ENCODE results near the gene GOLGA7B. TPM values are rescaled to one million over a fixed set of nuclear protein-coding genes. Genes with fewer than 3 reads are reported as not detected.

The GOLGA7B gene
- total RNA-seq, 2 donors from 2014 or later: 1.8 to 2.8 TPM

- peak; percentile 77 to 90 for ATAC-seq
- no peaks in the 10 kb centered on the region for H3K9me3 Mint-ChIP-seq
- H3K4me1 Mint-ChIP-seq (ENCODE audit: low read depth in 2 of 2): peaks cover 17 to 26% of the 10 kb centered on the region in 2 donors
Measured at GRCh38 chr10:97882142-97883091, 32.8 kb downstream of the GOLGA7B start.

GRCh38 chr10:97883092-97883485, 33.4 kb downstream of the GOLGA7B start:
- peak in 1 of 2 donors; percentile 5 for ATAC-seq
- Mint-ChIP-seq H3K36me3 (no peaks in the 10 kb centered on the region), H3K4me3 (peak overlapping the region; percentile 68), H3K9me3 (no peaks in the 10 kb centered on the region), H3K27me3 (peaks cover 9 to 10% of the 10 kb centered on the region in 2 donors), H3K27ac (peak overlapping the region; percentile 45 to 55), H3K4me1 (ENCODE audit: low read depth in 2 of 2) (peaks cover 17 to 26% of the 10 kb centered on the region in 2 donors)
- no peak for DNase-seq (ENCODE audit: low spot score)

More at GRCh38 chr10:97882142-97883091, 32.8 kb downstream of the GOLGA7B start:
- Mint-ChIP-seq H3K36me3 (no peaks in the 10 kb centered on the region), H3K27me3 (peaks cover 9 to 10% of the 10 kb centered on the region in 2 donors), H3K27ac (peak overlapping the region in 1 of 2 donors; percentile 55), H3K4me3 (peak overlapping the region; percentile 68)
- DNase-seq (ENCODE audit: low spot score): peak; percentile 65

GRCh38 chr10:97886286-97886685, 36.6 kb downstream of the GOLGA7B start:
- no peak for DNase-seq (ENCODE audit: low spot score)
- H3K36me3 Mint-ChIP-seq: no peaks in the 10 kb centered on the region
- peaks cover 17 to 18% of the 10 kb centered on the region in 2 donors for H3K4me1 Mint-ChIP-seq (ENCODE audit: low read depth in 2 of 2)
- no peak for ATAC-seq
- H3K4me3 Mint-ChIP-seq: no peak overlapping the region
- H3K27ac Mint-ChIP-seq: no peak overlapping the region
- H3K9me3 Mint-ChIP-seq: no peaks in the 10 kb centered on the region
- H3K27me3 Mint-ChIP-seq: peaks cover 2 to 4% of the 10 kb centered on the region in 2 donors

- no peaks in the 10 kb centered on the region for H3K9me3 Mint-ChIP-seq
- H3K27me3 Mint-ChIP-seq: peaks cover 0 to 6% of the 10 kb centered on the region in 2 donors
- DNase-seq (ENCODE audit: low spot score) (no peak), ATAC-seq (no peak)
- no peaks in the 10 kb centered on the region for H3K36me3 Mint-ChIP-seq
- peaks cover 8 to 11% of the 10 kb centered on the region in 2 donors for H3K4me1 Mint-ChIP-seq (ENCODE audit: low read depth in 2 of 2)
- H3K27ac Mint-ChIP-seq: no peak overlapping the region
- no peak overlapping the region for H3K4me3 Mint-ChIP-seq
Measured at GRCh38 chr10:97887399-97887798, 37.8 kb downstream of the GOLGA7B start.

- DNase-seq (ENCODE audit: low spot score) (no peak), ATAC-seq (no peak)
- H3K9me3 Mint-ChIP-seq: no peaks in the 10 kb centered on the region
- H3K27me3 Mint-ChIP-seq: peaks cover 0 to 6% of the 10 kb centered on the region in 2 donors
- no peak overlapping the region for H3K4me3 Mint-ChIP-seq
- H3K36me3 Mint-ChIP-seq: no peaks in the 10 kb centered on the region
- H3K4me1 Mint-ChIP-seq (ENCODE audit: low read depth in 2 of 2): peaks cover under 1 to 3% of the 10 kb centered on the region in 2 donors
- no peak overlapping the region for H3K27ac Mint-ChIP-seq
Measured at GRCh38 chr10:97888134-97888533, 38.5 kb downstream of the GOLGA7B start.

- H3K27me3 Mint-ChIP-seq: peaks cover 0 to 9% of the 10 kb centered on the region in 2 donors
- no peak overlapping the region for H3K27ac Mint-ChIP-seq
- H3K36me3 Mint-ChIP-seq: no peaks in the 10 kb centered on the region
- H3K4me1 Mint-ChIP-seq (ENCODE audit: low read depth in 2 of 2): no peaks in the 10 kb centered on the region
- ATAC-seq (no peak), DNase-seq (ENCODE audit: low spot score) (no peak)
- H3K4me3 Mint-ChIP-seq: no peak overlapping the region
- H3K9me3 Mint-ChIP-seq: no peaks in the 10 kb centered on the region
Measured at GRCh38 chr10:97888641-97889262, 39.1 kb downstream of the GOLGA7B start.

GRCh38 chr10:97889461-97890265, 40.0 kb downstream of the GOLGA7B start:
- no peaks in the 10 kb centered on the region for H3K36me3 Mint-ChIP-seq
- H3K27me3 Mint-ChIP-seq: peaks cover 0 to 10% of the 10 kb centered on the region in 2 donors
- no peaks in the 10 kb centered on the region for H3K4me1 Mint-ChIP-seq (ENCODE audit: low read depth in 2 of 2)
- DNase-seq (ENCODE audit: low spot score): no peak
- no peak overlapping the region for H3K27ac Mint-ChIP-seq
- no peak overlapping the region for H3K4me3 Mint-ChIP-seq
- no peak for ATAC-seq
- H3K9me3 Mint-ChIP-seq: no peaks in the 10 kb centered on the region

GRCh38 chr10:97891497-97892167, 42.0 kb downstream of the GOLGA7B start:
- ATAC-seq (no peak), DNase-seq (ENCODE audit: low spot score) (no peak)
- Mint-ChIP-seq H3K27ac (no peak overlapping the region), H3K36me3 (no peaks in the 10 kb centered on the region), H3K4me1 (ENCODE audit: low read depth in 2 of 2) (no peaks in the 10 kb centered on the region), H3K27me3 (peaks cover 0 to 15% of the 10 kb centered on the region in 2 donors), H3K4me3 (no peak overlapping the region), H3K9me3 (no peaks in the 10 kb centered on the region)

- no peak for DNase-seq (ENCODE audit: low spot score)
- Mint-ChIP-seq H3K4me1 (ENCODE audit: low read depth in 2 of 2) (no peaks in the 10 kb centered on the region), H3K36me3 (no peaks in the 10 kb centered on the region), H3K9me3 (no peaks in the 10 kb centered on the region), H3K4me3 (no peak overlapping the region), H3K27me3 (peaks cover 0 to 15% of the 10 kb centered on the region in 2 donors), H3K27ac (no peak overlapping the region)
- no peak for ATAC-seq
Measured at GRCh38 chr10:97892506-97892905, 42.9 kb downstream of the GOLGA7B start.

GRCh38 chr10:97892939-97893338, 43.3 kb downstream of the GOLGA7B start:
- DNase-seq (ENCODE audit: low spot score) (no peak), ATAC-seq (no peak)
- no peaks in the 10 kb centered on the region for H3K36me3 Mint-ChIP-seq
- peaks cover 0 to 15% of the 10 kb centered on the region in 2 donors for H3K27me3 Mint-ChIP-seq
- no peak overlapping the region for H3K27ac Mint-ChIP-seq
- H3K4me3 Mint-ChIP-seq: no peak overlapping the region
- H3K9me3 Mint-ChIP-seq: no peaks in the 10 kb centered on the region
- no peaks in the 10 kb centered on the region for H3K4me1 Mint-ChIP-seq (ENCODE audit: low read depth in 2 of 2)

- DNase-seq (ENCODE audit: low spot score): no peak
- no peak overlapping the region for H3K4me3 Mint-ChIP-seq
- no peak overlapping the region for H3K27ac Mint-ChIP-seq
- no peak for ATAC-seq
- no peaks in the 10 kb centered on the region for H3K36me3 Mint-ChIP-seq
- no peaks in the 10 kb centered on the region for H3K4me1 Mint-ChIP-seq (ENCODE audit: low read depth in 2 of 2)
- peaks cover 0 to 15% of the 10 kb centered on the region in 2 donors for H3K27me3 Mint-ChIP-seq
- no peaks in the 10 kb centered on the region for H3K9me3 Mint-ChIP-seq
Measured at GRCh38 chr10:97894092-97894491, 44.4 kb downstream of the GOLGA7B start.

- Mint-ChIP-seq H3K27ac (no peak overlapping the region), H3K36me3 (no peaks in the 10 kb centered on the region), H3K27me3 (peaks cover 0 to 15% of the 10 kb centered on the region in 2 donors), H3K9me3 (no peaks in the 10 kb centered on the region), H3K4me3 (no peak overlapping the region), H3K4me1 (ENCODE audit: low read depth in 2 of 2) (no peaks in the 10 kb centered on the region)
- DNase-seq (ENCODE audit: low spot score): no peak
- ATAC-seq: no peak
Measured at GRCh38 chr10:97895084-97895483, 45.4 kb downstream of the GOLGA7B start.

- DNase-seq (ENCODE audit: low spot score) (no peak), ATAC-seq (no peak)
- Mint-ChIP-seq H3K4me1 (ENCODE audit: low read depth in 2 of 2) (no peaks in the 10 kb centered on the region), H3K4me3 (no peak overlapping the region), H3K36me3 (no peaks in the 10 kb centered on the region), H3K27ac (no peak overlapping the region), H3K27me3 (peaks cover 0 to 15% of the 10 kb centered on the region in 2 donors), H3K9me3 (no peaks in the 10 kb centered on the region)
Measured at GRCh38 chr10:97895915-97896314, 46.3 kb downstream of the GOLGA7B start.

Data from natural killer cell treated with Interleukin-12 subunit alpha and Interleukin-12 subunit beta and Interleukin-15 and Interleukin-18, amount 100 ng/mL, for 72 hours (primary cell).